Left ventricle myocardium inferior (tissue), 1 donor: ENCODE data around the gene GPR107. TPM values are rescaled to one million over a fixed set of nuclear protein-coding genes. Genes with fewer than 3 reads are reported as not detected.

ENCODE experiments used
- DNase-seq: peaks from one replicate; pipeline ENCODE4 v3.0.0-alpha.2; 2020
- H3K27ac ChIP-seq: fragments of 200-600 bp; replicated peaks from 2 replicates; pipeline ENCODE4 v1.8.0; 2021
- H3K27me3 ChIP-seq: fragments of 200-600 bp; 2 replicates; pipeline ENCODE4 v1.8.0; 2021; ENCODE audit warnings: low read depth
- H3K36me3 ChIP-seq: fragments of 200-600 bp; 2 replicates; pipeline ENCODE4 v1.8.0; 2021
- H3K4me1 ChIP-seq: fragments of 200-600 bp; 2 replicates; pipeline ENCODE4 v1.8.0; 2021
- H3K4me3 ChIP-seq: fragments of 200-600 bp; 2 replicates; pipeline ENCODE4 v1.8.0; 2021; ENCODE audit warnings: mild to moderate bottlenecking, moderate library complexity
- H3K9me3 ChIP-seq: fragments of 200-600 bp; replicated peaks from 2 replicates; pipeline ENCODE4 v1.8.0; 2021
- CTCF ChIP-seq: fragments of 200-600 bp; IDR thresholded peaks from 2 replicates; pipeline ENCODE4 v1.8.0; 2021; ENCODE audit warnings: antibody characterized with exemption, mild to moderate bottlenecking, borderline replicate concordance
- intact Hi-C: fragments of 100-400 bp; cut with micrococcal nuclease; formaldehyde crosslinking; loops from one replicate; pipeline ENCODE4 v1.11.0; 2022
- total RNA-seq: library from RNA; stranded (reverse); fragmentation: NEBNext Ultra II Directional; extraction: Animal tissue kit (Norgen Biotek cat#: 25700); gene quantifications from one replicate; pipeline ENCODE4 v1.2.1, GENCODE V29; 2021
- donor health status: DM: no; HTN: yes; CAD: no; lungs with severe emphysema.

GPR107 gene
- total RNA-seq, 1 donor from 2014 or later = 23.3 TPM

DNA sequence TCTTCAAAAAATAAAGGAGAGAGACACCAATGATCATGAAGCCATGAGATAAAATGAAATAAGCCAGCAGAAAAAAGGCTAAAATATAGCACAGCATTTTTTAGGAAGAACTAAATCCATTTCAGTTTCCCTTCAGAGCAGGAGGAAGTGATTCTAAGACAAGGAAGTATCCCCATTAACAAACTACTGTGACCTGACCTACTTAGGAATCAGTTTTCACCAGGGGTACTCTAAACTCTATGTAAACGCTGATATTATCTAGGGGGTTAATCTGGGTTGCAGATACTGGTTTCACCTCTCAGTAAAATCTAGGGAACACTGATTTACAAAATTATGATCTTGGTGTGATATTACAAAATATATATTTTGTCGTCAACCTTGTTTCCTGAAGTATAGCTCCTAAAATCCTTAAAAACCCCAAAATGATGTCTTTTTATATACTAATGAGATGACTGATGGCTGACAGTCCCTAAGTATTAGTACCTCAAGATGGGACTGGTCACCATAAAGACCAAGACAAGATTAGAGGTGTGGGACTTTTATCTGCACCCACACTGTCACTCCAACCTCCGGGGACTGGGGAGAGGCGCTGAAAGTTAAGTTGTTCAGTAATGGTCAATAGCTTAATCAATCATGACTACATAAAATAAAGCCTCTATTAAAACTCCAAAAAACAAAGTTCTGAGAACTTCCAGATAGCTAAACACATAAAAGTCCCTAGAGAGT is 7.8 kb upstream of the GPR107 start:
- TF ChIP-seq CTCF = no peak
- H3K27ac ChIP-seq = peak overlapping the region; percentile 48
- DNase-seq = no peak
- peaks cover 46% of the 10 kb centered on the region for H3K4me1 ChIP-seq
- intact Hi-C loops = no loop called here
- no peak overlapping the region for H3K4me3 ChIP-seq
- H3K36me3 ChIP-seq = no peaks in the 10 kb centered on the region
- H3K27me3 ChIP-seq = no peaks in the 10 kb centered on the region
- H3K9me3 ChIP-seq = no peaks in the 10 kb centered on the region

DNA sequence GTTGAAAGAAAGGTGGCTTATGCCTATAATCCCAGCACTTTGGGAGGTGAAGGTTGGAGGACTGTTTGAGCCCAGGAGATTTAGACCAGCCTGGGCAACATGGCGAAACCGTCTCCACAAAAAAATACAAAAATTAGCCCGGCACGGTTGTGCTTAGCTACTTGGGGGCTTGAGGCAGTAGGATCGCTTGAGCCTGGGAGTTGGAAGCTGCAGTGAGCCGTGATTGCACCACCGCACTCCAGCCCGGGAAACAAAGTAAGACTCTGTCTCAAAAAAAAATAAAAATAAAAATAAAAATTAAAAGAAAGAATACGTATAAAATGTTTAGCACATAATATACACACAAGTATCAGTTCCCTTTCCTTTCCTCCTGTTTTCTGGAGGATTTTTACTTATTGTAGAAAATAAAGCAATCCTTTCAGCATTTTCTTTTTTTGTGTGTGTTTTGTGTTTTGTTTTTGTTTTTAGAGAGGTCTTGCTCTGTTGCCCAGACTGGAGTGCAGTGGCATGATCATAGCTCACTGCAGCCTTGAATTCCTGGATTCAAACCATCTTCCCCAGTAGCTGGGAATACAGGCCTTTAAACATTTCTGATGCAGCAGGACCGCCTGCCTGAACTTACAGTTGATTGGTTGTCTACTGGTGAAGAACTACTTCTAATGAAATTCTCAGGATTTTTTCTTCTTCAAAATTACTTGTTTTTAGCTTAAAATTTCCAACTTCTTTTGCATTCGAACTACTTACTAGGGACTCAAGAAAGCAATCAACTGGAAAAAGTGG is 4.1 kb upstream of the GPR107 start:
- Histone ChIP-seq H3K4me1 (peaks cover 45% of the 10 kb centered on the region), H3K27me3 (no peaks in the 10 kb centered on the region), H3K36me3 (no peaks in the 10 kb centered on the region), H3K4me3 (no peak overlapping the region), H3K27ac (no peak overlapping the region), H3K9me3 (no peaks in the 10 kb centered on the region)
- TF ChIP-seq CTCF = no peak
- intact Hi-C loops = no loop called here
- no peak for DNase-seq

DNA sequence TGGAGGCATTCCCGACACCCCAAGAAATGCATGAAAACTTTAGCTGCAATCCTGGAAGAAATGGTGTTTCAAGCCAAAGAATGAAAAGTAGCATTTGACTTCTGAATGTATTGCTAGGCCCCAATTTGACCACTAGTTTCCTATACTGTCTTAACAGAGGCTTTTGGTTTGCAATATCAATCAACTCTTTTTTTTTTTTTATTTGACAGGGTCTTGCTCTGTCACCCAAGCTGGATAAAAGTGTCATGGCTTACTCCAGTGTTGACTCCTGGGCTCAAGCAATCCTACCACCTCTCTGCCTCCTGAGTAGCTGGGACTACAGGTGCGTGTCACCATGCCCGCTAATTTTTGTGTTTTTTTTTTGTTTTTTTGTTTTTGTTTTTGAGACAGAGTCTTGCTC is 3.2 kb upstream of the GPR107 start:
- no peak for DNase-seq
- Histone ChIP-seq H3K27me3 (no peaks in the 10 kb centered on the region), H3K36me3 (no peaks in the 10 kb centered on the region), H3K27ac (no peak overlapping the region), H3K4me3 (no peak overlapping the region), H3K4me1 (peaks cover 45% of the 10 kb centered on the region), H3K9me3 (no peaks in the 10 kb centered on the region)
- intact Hi-C loops = no loop called here
- TF ChIP-seq CTCF = no peak

- Histone ChIP-seq H3K27me3 (no peaks in the 10 kb centered on the region), H3K9me3 (no peaks in the 10 kb centered on the region), H3K36me3 (no peaks in the 10 kb centered on the region), H3K27ac (no peak overlapping the region), H3K4me1 (peaks cover 48% of the 10 kb centered on the region), H3K4me3 (no peak overlapping the region)
- intact Hi-C loops = no loop called here
- DNase-seq = no peak
- no peak for TF ChIP-seq CTCF
Measured at GRCh38 chr9:130051855-130052254, 1.9 kb upstream of the GPR107 start.

- peaks cover 48% of the 10 kb centered on the region for H3K4me1 ChIP-seq
- H3K36me3 ChIP-seq = no peaks in the 10 kb centered on the region
- intact Hi-C loops = no loop called here
- no peaks in the 10 kb centered on the region for H3K9me3 ChIP-seq
- no peaks in the 10 kb centered on the region for H3K27me3 ChIP-seq
- H3K4me3 ChIP-seq = peak overlapping the region; percentile 99
- peak overlapping the region; percentile 93 for H3K27ac ChIP-seq
- no peak for TF ChIP-seq CTCF
- DNase-seq = no peak
Measured at GRCh38 chr9:130053109-130053503, 600 bp upstream of the GPR107 start.
